H9 (cell line): ENCODE results near the gene OR51B5. TPM values are rescaled to one million over a fixed set of nuclear protein-coding genes. Genes with fewer than 3 reads are reported as not detected.
"Not testable (repeated sequence)": the region's sequence is repeated elsewhere in the genome, so short reads cannot be mapped to it uniquely, and the experiment has no call there.

Experiments
- DNase-seq: peaks from one replicate; pipeline ENCODE4 v3.0.0-alpha.2; 2017
- H2AFZ ChIP-seq: one replicate; pipeline ENCODE4 v1.6.1; 2013; ENCODE audit warnings: mild to moderate bottlenecking, low read length, control low read depth, moderate library complexity
- H2AK5ac ChIP-seq: 2 replicates; pipeline ENCODE4 v1.6.1; 2013; ENCODE audit warnings: low read length, control low read depth, mixed read lengths; ENCODE audit not compliant: insufficient read length
- H2BK120ac ChIP-seq: one replicate; pipeline ENCODE4 v1.6.1; 2013; ENCODE audit warnings: low read depth, mild to moderate bottlenecking, low read length, control low read depth, inconsistent platforms; ENCODE audit not compliant: poor library complexity, severe bottlenecking
- H2BK12ac ChIP-seq: 2 replicates; pipeline ENCODE4 v1.6.1; 2013; ENCODE audit warnings: low read length, control low read depth, mixed read lengths, low read depth; ENCODE audit not compliant: insufficient read length
- H2BK15ac ChIP-seq: 2 replicates; pipeline ENCODE4 v1.6.1; 2013; ENCODE audit warnings: low read depth, low read length, control low read depth
- H2BK20ac ChIP-seq: one replicate; pipeline ENCODE4 v1.6.1; 2013; ENCODE audit warnings: low read depth, mild to moderate bottlenecking, low read length, control low read depth, inconsistent platforms; ENCODE audit not compliant: poor library complexity, severe bottlenecking
- H2BK5ac ChIP-seq: 2 replicates; pipeline ENCODE4 v1.6.1; 2013; ENCODE audit warnings: low read length, control low read depth, mixed read lengths; ENCODE audit not compliant: insufficient read length
- H3K14ac ChIP-seq: 2 replicates; pipeline ENCODE4 v1.6.1; 2013; ENCODE audit warnings: low read length, control low read depth; ENCODE audit not compliant: insufficient read depth
- H3K18ac ChIP-seq: 2 replicates; pipeline ENCODE4 v1.6.1; 2013; ENCODE audit warnings: low read depth, mild to moderate bottlenecking, mixed read lengths, low read length, control low read depth; ENCODE audit not compliant: insufficient read length
- H3K23ac ChIP-seq: 2 replicates; pipeline ENCODE4 v1.6.1; 2013; ENCODE audit warnings: low read length, control low read depth, mixed read lengths, low read depth; ENCODE audit not compliant: insufficient read length
- H3K23me2 ChIP-seq: 2 replicates; pipeline ENCODE4 v1.6.1; 2013; ENCODE audit warnings: low read depth, mild to moderate bottlenecking, mixed read lengths, low read length, control low read depth; ENCODE audit not compliant: insufficient read length, poor library complexity, severe bottlenecking
- H3K27ac ChIP-seq: 2 replicates; pipeline ENCODE4 v1.5.1; 2013; ENCODE audit warnings: low read length, control low read depth, mixed read lengths, low read depth; ENCODE audit not compliant: insufficient read length
- H3K27me3 ChIP-seq: 2 replicates; pipeline ENCODE4 v1.6.1; 2013; ENCODE audit warnings: low read length, control low read depth, inconsistent platforms; ENCODE audit not compliant: insufficient read depth
- H3K4ac ChIP-seq: 2 replicates; pipeline ENCODE4 v1.6.1; 2013; ENCODE audit warnings: low read depth, mild to moderate bottlenecking, control low read depth, inconsistent platforms, low read length, moderate library complexity
- H3K4me1 ChIP-seq: 2 replicates; pipeline ENCODE4 v1.6.1; 2013; ENCODE audit warnings: low read length, control low read depth, inconsistent platforms; ENCODE audit not compliant: insufficient read depth
- H3K4me2 ChIP-seq: 2 replicates; pipeline ENCODE4 v1.6.1; 2013; ENCODE audit warnings: low read length, control low read depth, mixed read lengths; ENCODE audit not compliant: insufficient read length, insufficient read depth
- H3K56ac ChIP-seq: 2 replicates; pipeline ENCODE4 v1.6.1; 2013; ENCODE audit warnings: low read depth, mild to moderate bottlenecking, mixed read lengths, low read length, control low read depth; ENCODE audit not compliant: insufficient read length
- H3K79me1 ChIP-seq: 2 replicates; pipeline ENCODE4 v1.6.1; 2013; ENCODE audit warnings: low read depth, mild to moderate bottlenecking, moderate library complexity, low read length, control low read depth, inconsistent platforms; ENCODE audit not compliant: insufficient read depth, poor library complexity, severe bottlenecking
- H3K79me2 ChIP-seq: 2 replicates; pipeline ENCODE4 v1.6.1; 2013; ENCODE audit warnings: low read length, control low read depth, inconsistent platforms; ENCODE audit not compliant: insufficient read depth
- H3K9ac ChIP-seq: 2 replicates; pipeline ENCODE4 v1.6.1; 2013; ENCODE audit warnings: low read length, control low read depth, mixed read lengths; ENCODE audit not compliant: insufficient read length; ENCODE audit errors: extremely low read depth
- H3K9me3 ChIP-seq: one replicate; pipeline ENCODE4 v1.6.1; 2013; ENCODE audit warnings: low read depth, low read length, inconsistent platforms; ENCODE audit not compliant: control insufficient read depth
- H3T11ph ChIP-seq: one replicate; pipeline ENCODE4 v1.6.1; 2013; ENCODE audit warnings: mild to moderate bottlenecking, low read length, control low read depth, inconsistent platforms
- H4K20me1 ChIP-seq: one replicate; pipeline ENCODE4 v1.6.1; 2013; ENCODE audit not compliant: control insufficient read depth, insufficient read length, insufficient read depth
- H4K5ac ChIP-seq: 2 replicates; pipeline ENCODE4 v1.6.1; 2013; ENCODE audit warnings: low read depth, mild to moderate bottlenecking, mixed read lengths, low read length, control low read depth; ENCODE audit not compliant: insufficient read length
- H4K8ac ChIP-seq: replicated peaks from 2 replicates; pipeline ENCODE4 v1.6.1; 2013; ENCODE audit warnings: low read length, control low read depth, mixed read lengths, low read depth; ENCODE audit not compliant: insufficient read length
- H4K91ac ChIP-seq: 2 replicates; pipeline ENCODE4 v1.6.1; 2013; ENCODE audit warnings: low read depth, mild to moderate bottlenecking, moderate library complexity, mixed read lengths, low read length, control low read depth; ENCODE audit not compliant: insufficient read length
- H3K27ac Mint-ChIP-seq, 3 experiments: 2 replicates in 2 of 3; 3 replicates in 1 of 3; pipeline ENCODE4 v1.8.0; 2020 to 2021; ENCODE audit warnings: mixed read lengths in 3 of 3, mild to moderate bottlenecking in 1 of 3, moderate library complexity in 1 of 3
- H3K27me3 Mint-ChIP-seq: 2 replicates; pipeline ENCODE4 v1.8.0; 2021; ENCODE audit warnings: low read depth, mild to moderate bottlenecking, moderate library complexity, mixed read lengths
- H3K36me3 Mint-ChIP-seq, 3 experiments: 2 replicates in 2 of 3; 3 replicates in 1 of 3; pipeline ENCODE4 v1.8.0; 2020 to 2021; ENCODE audit warnings: low read depth in 3 of 3, mixed read lengths in 3 of 3; ENCODE audit not compliant: insufficient read depth in 1 of 3
- H3K4me1 Mint-ChIP-seq, 2 experiments: 2 replicates each; pipeline ENCODE4 v1.8.0; 2020; ENCODE audit warnings: mixed read lengths in 2 of 2
- H3K4me3 Mint-ChIP-seq, 2 experiments: 2 replicates in 1 of 2; 3 replicates in 1 of 2; pipeline ENCODE4 v1.8.0; 2020 to 2021; ENCODE audit warnings: mild to moderate bottlenecking in 2 of 2, mixed read lengths in 2 of 2, moderate library complexity in 1 of 2
- H3K9me3 Mint-ChIP-seq, 2 experiments: 2 replicates in 1 of 2; 3 replicates in 1 of 2; pipeline ENCODE4 v1.8.0; 2020; ENCODE audit warnings: mild to moderate bottlenecking in 2 of 2, mixed read lengths in 2 of 2, moderate library complexity in 1 of 2
- CTCF ChIP-seq: fragments of 200-600 bp; sonication (generic); conservative IDR thresholded peaks from 3 replicates; pipeline ENCODE4 v1.8.0; 2021; ENCODE audit warnings: antibody characterized with exemption, mild to moderate bottlenecking
- WGBS: extraction: QIAGEN DNeasy Blood & Tissue Kit; methylation state at CpG from one replicate; pipeline ENCODE4 v1.1.7; 2013; ENCODE audit warnings: missing lambda C conversion rate, low lambda C conversion rate, mixed read lengths; ENCODE audit not compliant: insufficient read length; ENCODE audit errors: extremely low coverage; 5-methylcytosine and 5-hydroxymethylcytosine counted together
- total RNA-seq: library from RNA; stranded (reverse); gene quantifications from 2 replicates; pipeline ENCODE4 v1.2.1, GENCODE V29; 2021

The OR51B5 gene
- total RNA-seq, 1 experiment from 2014 or later: not detected

- Mint-ChIP-seq H3K4me1 (peaks cover 5 to 12% of the 10 kb centered on the region in 2 experiments), H3K36me3 (no peaks in the 10 kb centered on the region; a peak in 1 of 7 replicates), H3K9me3 (no peaks in the 10 kb centered on the region), H3K27me3 (no peaks in the 10 kb centered on the region), H3K27ac (no peak overlapping the region), H3K4me3 (no peak overlapping the region)
- no peaks in the 10 kb centered on the region for H4K20me1 ChIP-seq
- no peak overlapping the region for H3K18ac ChIP-seq
- no peak overlapping the region for H3K14ac ChIP-seq
- no peak overlapping the region for H2AK5ac ChIP-seq
- DNase-seq: no peak
- H3K79me2 ChIP-seq: no peaks in the 10 kb centered on the region
- no peaks in the 10 kb centered on the region for H3K27me3 ChIP-seq
- no peaks in the 10 kb centered on the region for H3K23me2 ChIP-seq
- H3K4ac ChIP-seq: no peak overlapping the region
- no peak overlapping the region for H2AFZ ChIP-seq
- H4K91ac ChIP-seq: no peak overlapping the region
- H2BK120ac ChIP-seq: no peak overlapping the region
- H3K4me1 ChIP-seq: no peaks in the 10 kb centered on the region; the same call in 1 of the 2 replicates
- no peak overlapping the region for H3T11ph ChIP-seq
- no peak overlapping the region for H3K4me2 ChIP-seq
- no peaks in the 10 kb centered on the region for H3K9me3 ChIP-seq
- no peak overlapping the region for H3K56ac ChIP-seq
- no peak overlapping the region for H4K8ac ChIP-seq
- H2BK20ac ChIP-seq: no peak overlapping the region
- no peak overlapping the region for H3K27ac ChIP-seq
- H3K9ac ChIP-seq: no peak overlapping the region
- H4K5ac ChIP-seq: no peak overlapping the region
- no peak overlapping the region for H2BK12ac ChIP-seq
- H3K23ac ChIP-seq: no peak overlapping the region
- WGBS: no CpG with 5 or more reads among the region's 1 CpG
- no peak overlapping the region for H2BK5ac ChIP-seq
- no peak overlapping the region for H2BK15ac ChIP-seq
- H3K79me1 ChIP-seq: no peaks in the 10 kb centered on the region
- TF ChIP-seq CTCF: no peak
Observed at GRCh38 chr11:5366856-5367255, 23.5 kb upstream of the OR51B5 start.

- H3K18ac ChIP-seq, H3K9ac ChIP-seq, H4K8ac ChIP-seq, H4K5ac ChIP-seq, H4K20me1 ChIP-seq, H3K23me2 ChIP-seq, H2AK5ac ChIP-seq, H3K27ac ChIP-seq, H2BK20ac ChIP-seq, H2BK5ac ChIP-seq, H3K9me3 ChIP-seq, H2BK12ac ChIP-seq, H3K4me2 ChIP-seq, H3K4me3 Mint-ChIP-seq, H2BK15ac ChIP-seq, H4K91ac ChIP-seq, H3K27me3 Mint-ChIP-seq, H3K4me1 ChIP-seq, H3K23ac ChIP-seq, DNase-seq, H3K79me1 ChIP-seq, H3T11ph ChIP-seq, H2BK120ac ChIP-seq, H2AFZ ChIP-seq, H3K9me3 Mint-ChIP-seq, H3K56ac ChIP-seq, H3K4ac ChIP-seq, H3K27me3 ChIP-seq, H3K79me2 ChIP-seq, H3K14ac ChIP-seq, H3K36me3 Mint-ChIP-seq: not testable (repeated sequence)
- WGBS: no CpG with 5 or more reads among the region's 6 CpGs
- H3K4me1 Mint-ChIP-seq: peaks cover 5 to 12% of the 10 kb centered on the region in 2 experiments
- peak overlapping the region in 1 of 3 experiments; percentile 1; a peak in 1 of 7 replicates for H3K27ac Mint-ChIP-seq
Observed at GRCh38 chr11:5366365-5366764, 23.0 kb upstream of the OR51B5 start.
